Suprapubic skin (tissue), 3 donors: ENCODE data around the gene GPRC6A.

Experiments used
- CTCF ChIP-seq, 2 donors: fragments of 200-600 bp in 1 of 2; fragments of 450-650 bp in 1 of 2; sonication (generic) in 1 of 2; IDR thresholded peaks; one replicate each; pipeline ENCODE4 v1.5.1; 2016 to 2019; ENCODE audit warnings: antibody characterized with exemption in 2 of 2, mild to moderate bottlenecking in 1 of 2, moderate library complexity in 1 of 2
- POLR2A ChIP-seq, 2 donors: fragments of 450-650 bp; IDR thresholded peaks; one replicate each; pipeline ENCODE4 v1.6.1; 2017; ENCODE audit warnings: antibody characterized with exemption in 2 of 2, mild to moderate bottlenecking in 2 of 2, moderate library complexity in 2 of 2

GRCh38 chr6:116842459-116842858 is 13.6 kb upstream of the GPRC6A start:
- no peak for TF ChIP-seq CTCF (IDR thresholded peaks at IDR 0.05)
- no peak for TF ChIP-seq POLR2A (IDR thresholded peaks at IDR 0.05)
